Nephron progenitor cell (in vitro differentiated cells): Measurements from ENCODE around the gene CPN2.

Source experiments
- DNase-seq: peaks from one replicate; pipeline ENCODE4 v3.0.0; 2021
- H3K27ac Mint-ChIP-seq: 2 replicates; pipeline ENCODE4 v1.8.0; 2021; ENCODE audit warnings: mild to moderate bottlenecking, moderate library complexity, mixed read lengths
- H3K27me3 Mint-ChIP-seq: 2 replicates; pipeline ENCODE4 v1.8.0; 2021; ENCODE audit warnings: mild to moderate bottlenecking, low read depth, mixed read lengths; ENCODE audit not compliant: poor library complexity
- H3K36me3 Mint-ChIP-seq: 2 replicates; pipeline ENCODE4 v1.8.0; 2021; ENCODE audit warnings: low read depth, mixed read lengths
- H3K4me1 Mint-ChIP-seq: 2 replicates; pipeline ENCODE4 v1.8.0; 2021; ENCODE audit warnings: mixed read lengths
- H3K4me3 Mint-ChIP-seq: 2 replicates; pipeline ENCODE4 v1.8.0; 2021; ENCODE audit warnings: mild to moderate bottlenecking, moderate library complexity, mixed read lengths
- H3K9me3 Mint-ChIP-seq: 2 replicates; pipeline ENCODE4 v1.8.0; 2021; ENCODE audit warnings: mild to moderate bottlenecking, moderate library complexity, mixed read lengths
- CTCF ChIP-seq: fragments of 200-600 bp; sonication (generic); IDR thresholded peaks from 2 replicates; pipeline ENCODE4 v1.5.0; 2021; ENCODE audit warnings: antibody characterized with exemption

Gene CPN2

GRCh38 chr3:194296454-194297263, 54.5 kb downstream of the CPN2 start:
- peak; percentile 68 for DNase-seq
- TF ChIP-seq CTCF, result no peak
- Mint-ChIP-seq H3K27me3 (peaks cover 27% of the 10 kb centered on the region), H3K4me1 (peaks cover 36% of the 10 kb centered on the region), H3K27ac (peak overlapping the region; percentile 77), H3K4me3 (peak overlapping the region; percentile 40), H3K9me3 (peaks cover 6% of the 10 kb centered on the region), H3K36me3 (no peaks in the 10 kb centered on the region)

GRCh38 chr3:194294895-194295214, 56.3 kb downstream of the CPN2 start:
- Mint-ChIP-seq H3K36me3 (peaks cover 5% of the 10 kb centered on the region), H3K27me3 (peaks cover 29% of the 10 kb centered on the region), H3K4me1 (peaks cover 36% of the 10 kb centered on the region), H3K4me3 (no peak overlapping the region), H3K9me3 (peaks cover 17% of the 10 kb centered on the region), H3K27ac (no peak overlapping the region)
- no peak for DNase-seq
- TF ChIP-seq CTCF, result no peak

GRCh38 chr3:194294199-194294894, 56.8 kb downstream of the CPN2 start:
- no peak overlapping the region for H3K27ac Mint-ChIP-seq
- no peak for TF ChIP-seq CTCF
- H3K36me3 Mint-ChIP-seq, result peaks cover 5% of the 10 kb centered on the region
- peaks cover 36% of the 10 kb centered on the region for H3K4me1 Mint-ChIP-seq
- peaks cover 29% of the 10 kb centered on the region for H3K27me3 Mint-ChIP-seq
- peaks cover 17% of the 10 kb centered on the region for H3K9me3 Mint-ChIP-seq
- no peak overlapping the region for H3K4me3 Mint-ChIP-seq
- no peak for DNase-seq

GRCh38 chr3:194293546-194294198, 57.5 kb downstream of the CPN2 start:
- DNase-seq, result no peak

GRCh38 chr3:194292331-194292730, 58.8 kb downstream of the CPN2 start:
- no peak for TF ChIP-seq CTCF
- H3K27ac Mint-ChIP-seq, result no peak overlapping the region
- peaks cover 22% of the 10 kb centered on the region for H3K4me1 Mint-ChIP-seq
- H3K9me3 Mint-ChIP-seq, result peaks cover 17% of the 10 kb centered on the region
- peaks cover 5% of the 10 kb centered on the region for H3K36me3 Mint-ChIP-seq
- DNase-seq, result no peak
- H3K4me3 Mint-ChIP-seq, result no peak overlapping the region
- peaks cover 26% of the 10 kb centered on the region for H3K27me3 Mint-ChIP-seq

More at GRCh38 chr3:194293546-194294198, 57.5 kb downstream of the CPN2 start:
- no peak overlapping the region for H3K4me3 Mint-ChIP-seq
- H3K4me1 Mint-ChIP-seq, result peaks cover 32% of the 10 kb centered on the region
- H3K27ac Mint-ChIP-seq, result no peak overlapping the region
- H3K36me3 Mint-ChIP-seq, result peaks cover 5% of the 10 kb centered on the region
- peaks cover 17% of the 10 kb centered on the region for H3K9me3 Mint-ChIP-seq
- peaks cover 29% of the 10 kb centered on the region for H3K27me3 Mint-ChIP-seq
- TF ChIP-seq CTCF, result no peak
